HG02798 (cell line): ENCODE measurements around the gene KANK3.
"Not testable (repeated sequence)": the region's sequence is repeated elsewhere in the genome, so short reads cannot be mapped to it uniquely, and the experiment has no call there.

Experiments
- ATAC-seq: cut with Tn5 transposase; IDR thresholded peaks from one replicate; pipeline ENCODE4 v1.9.1; 2021; ENCODE audit warnings: mild to moderate bottlenecking; ENCODE audit not compliant: unreplicated experiment, poor library complexity

Gene KANK3

GRCh38 chr19:8302357-8302691 is 40.7 kb downstream of the KANK3 start:
- no peak for ATAC-seq

GRCh38 chr19:8291337-8291736 is 51.7 kb downstream of the KANK3 start:
- ATAC-seq: not testable (repeated sequence)

- ATAC-seq: not testable (repeated sequence)
Measured at GRCh38 chr19:8276508-8276907, 66.6 kb downstream of the KANK3 start.
